ENCODE data around the gene GGTA1.

GGTA1 gene

DNA sequence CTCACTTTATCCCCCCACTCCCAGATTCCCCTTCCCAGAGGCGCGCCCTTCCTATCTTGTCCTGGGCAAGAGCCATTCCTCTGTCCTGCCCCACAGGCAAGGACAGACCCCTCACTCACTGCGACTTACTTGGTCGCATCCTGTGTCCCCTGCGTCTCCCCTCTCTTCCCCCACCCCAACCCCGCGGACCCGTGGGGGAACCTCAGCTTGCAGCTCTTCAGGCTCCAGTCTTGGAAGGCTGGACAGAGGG, 542 bp downstream of the GGTA1 start:
- no peak for DNase-seq (ENCODE audit: low read depth in 2 of 2)

DNA sequence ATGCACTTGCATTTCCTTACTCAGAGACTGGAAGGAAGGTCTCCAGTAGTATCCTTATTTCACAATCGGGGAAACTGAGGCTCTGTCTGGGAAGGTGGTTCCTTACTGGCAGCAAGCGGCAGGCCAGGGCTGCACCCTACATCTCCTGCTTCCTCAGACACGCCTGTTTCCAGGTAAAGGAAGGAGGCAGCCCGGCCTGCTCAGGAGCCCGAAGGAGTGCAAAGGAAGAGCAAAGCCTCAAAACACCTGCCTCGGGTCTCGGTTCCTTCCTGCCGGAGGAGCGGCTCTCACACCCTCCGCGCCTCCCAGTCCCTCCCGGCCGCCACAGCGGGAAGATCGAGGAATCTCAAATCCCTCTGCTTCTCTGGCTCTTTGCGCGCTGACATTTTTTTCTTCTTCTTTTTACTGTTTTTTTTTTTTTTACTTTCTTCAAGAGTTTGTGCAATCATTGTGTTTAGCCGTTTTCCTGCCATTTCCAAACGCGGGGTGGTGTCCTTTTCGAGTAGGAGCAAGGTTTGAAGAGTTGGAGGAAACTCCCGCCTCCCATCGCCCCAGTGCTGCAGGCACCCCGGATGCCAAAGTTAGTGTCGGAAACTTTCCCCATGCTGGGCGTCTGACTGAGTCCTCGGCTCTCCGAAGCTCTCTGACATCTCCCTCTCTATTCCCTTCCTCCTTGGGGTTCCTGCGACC, 1.0 kb downstream of the GGTA1 start:
- no peak for DNase-seq (ENCODE audit: low read depth in 2 of 2)

DNA sequence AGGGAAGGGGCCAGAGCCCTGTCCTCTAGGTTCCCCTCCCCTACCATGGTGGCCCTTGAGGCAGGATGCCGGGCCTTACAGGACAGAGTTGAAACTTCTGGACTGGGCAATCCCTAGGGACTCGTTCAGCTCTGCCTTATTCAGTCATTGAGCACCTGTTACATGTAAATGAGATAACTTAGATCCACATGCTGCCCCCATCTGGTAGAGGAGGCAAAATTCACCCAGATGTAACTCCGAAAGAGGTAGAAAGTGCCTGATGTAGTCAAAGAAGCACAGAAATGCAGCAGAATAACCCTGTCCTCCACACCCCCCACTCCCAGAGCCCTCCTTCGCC, 1.5 kb downstream of the GGTA1 start:
- peak in 1 of 2 donors; percentile 17 for DNase-seq (ENCODE audit: low read depth in 2 of 2)

DNA sequence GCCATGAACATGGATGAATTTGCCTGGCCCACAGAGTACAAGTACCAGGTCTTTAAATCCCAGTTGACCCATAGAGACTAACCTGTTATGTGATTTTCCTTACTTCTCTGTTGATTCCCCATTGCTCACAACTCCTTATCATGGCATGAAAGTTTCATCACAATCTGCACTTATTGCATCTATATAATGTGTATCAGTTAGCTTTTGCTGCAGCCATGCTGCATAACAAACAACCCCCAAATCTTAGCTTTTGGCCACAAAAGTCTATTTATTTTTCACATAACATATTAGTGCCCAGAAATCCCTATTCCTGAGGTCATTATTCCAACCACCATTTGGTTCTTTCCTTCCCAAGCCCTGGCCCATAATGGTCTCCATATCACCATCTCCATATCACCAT, 3.7 kb downstream of the GGTA1 start:
- DNase-seq (ENCODE audit: low read depth in 2 of 2): no peak

DNA sequence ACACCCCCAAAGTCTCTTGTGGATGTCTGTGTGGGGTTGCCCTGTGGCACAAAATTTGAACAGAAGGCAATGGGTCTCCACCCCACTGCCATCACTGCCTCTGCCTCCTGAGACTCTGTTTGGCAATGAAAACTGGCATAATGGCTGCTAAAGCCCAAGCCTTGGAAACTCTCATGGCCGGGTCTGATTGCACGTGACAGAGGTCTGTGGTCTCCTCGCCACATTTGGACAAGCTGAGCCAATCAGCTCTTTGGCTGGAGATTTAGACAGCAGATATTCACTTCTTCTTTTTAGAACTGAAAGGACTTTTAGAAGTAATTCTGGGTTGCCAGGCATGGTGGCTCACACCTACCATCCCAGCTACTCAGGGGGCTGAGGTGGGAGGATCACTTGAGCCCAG, 5.5 kb downstream of the GGTA1 start:
- no peak for DNase-seq (ENCODE audit: low read depth in 2 of 2)

DNA sequence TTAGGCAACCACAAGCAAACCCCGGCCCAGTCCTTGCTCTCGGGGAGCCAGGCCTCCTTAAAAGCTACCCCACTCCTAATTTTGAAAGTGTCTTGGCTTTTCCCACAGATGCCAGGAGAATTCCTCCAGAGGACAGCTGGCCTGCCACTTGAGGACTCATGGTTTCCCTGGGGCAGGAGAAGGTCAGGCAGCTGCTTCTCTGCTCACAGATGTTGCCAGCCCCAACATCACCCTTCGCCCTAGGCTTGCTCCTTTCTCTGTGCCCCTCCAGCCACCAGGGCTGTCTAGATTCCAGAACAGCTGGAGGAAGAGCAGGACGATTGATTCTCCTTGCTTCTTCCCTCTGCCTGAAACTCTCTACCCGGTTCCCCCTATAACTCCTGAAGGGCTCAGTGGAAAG, 8.5 kb downstream of the GGTA1 start:
- DNase-seq (ENCODE audit: low read depth in 2 of 2): no peak

DNA sequence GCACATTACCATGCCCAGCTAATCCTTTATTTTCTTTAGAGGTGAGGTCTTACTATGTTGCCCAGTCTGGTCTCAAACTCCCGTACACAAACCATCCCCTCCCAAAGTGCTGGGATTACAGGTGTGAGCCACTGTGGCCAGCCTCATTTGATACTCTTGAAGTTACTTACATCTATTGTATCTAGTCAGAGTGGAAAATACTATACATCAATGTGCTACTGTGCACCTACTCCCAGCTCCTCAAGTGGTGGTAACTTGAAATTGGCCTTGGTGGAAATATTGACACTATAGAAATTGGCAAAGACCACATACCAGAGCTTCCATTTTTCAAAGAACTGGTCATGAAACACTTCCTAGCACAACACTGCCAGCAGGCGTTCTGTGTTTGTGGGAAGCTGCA, 10.3 kb downstream of the GGTA1 start:
- DNase-seq (ENCODE audit: low read depth in 2 of 2): no peak

DNA sequence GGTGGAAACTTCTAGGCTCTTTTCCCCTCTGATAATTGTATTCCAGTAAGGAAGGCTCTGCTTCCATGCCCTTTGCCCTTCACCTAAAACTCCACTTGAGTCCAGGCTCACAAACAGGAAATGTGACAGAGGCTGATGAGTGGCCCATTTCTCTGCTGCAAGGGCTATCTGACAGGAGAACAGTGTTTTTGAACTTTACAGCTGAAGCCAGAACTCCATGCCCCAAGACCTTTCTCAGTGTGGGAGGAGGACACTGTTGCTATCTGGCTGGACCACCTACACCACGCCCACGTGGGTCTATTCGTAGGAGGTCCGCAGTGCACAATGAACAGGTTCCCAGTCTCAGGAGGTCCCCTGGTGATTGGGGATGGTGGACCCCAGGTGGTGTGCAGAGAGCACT, 13.6 kb downstream of the GGTA1 start:
- DNase-seq (ENCODE audit: low read depth in 2 of 2): no peak

DNA sequence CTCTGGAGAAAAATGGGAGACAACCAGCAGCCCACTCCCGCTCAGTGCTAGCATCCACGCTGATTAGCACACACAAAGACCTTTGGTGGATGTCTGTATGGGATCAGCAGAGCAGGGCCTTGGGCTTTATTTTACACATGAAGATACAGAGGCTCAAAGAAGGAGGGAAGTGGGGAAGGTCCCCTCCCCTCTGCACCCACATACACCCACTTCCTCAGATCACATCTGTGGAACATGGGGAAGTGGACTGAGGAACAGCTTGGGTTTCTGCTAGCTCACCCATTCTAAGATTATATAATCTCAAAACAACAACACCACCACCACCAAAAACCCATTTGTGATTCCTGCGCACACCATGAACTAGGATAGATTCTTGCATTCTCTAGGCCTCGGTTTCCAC, 14.0 kb downstream of the GGTA1 start:
- DNase-seq (ENCODE audit: low read depth in 2 of 2): no peak

DNA sequence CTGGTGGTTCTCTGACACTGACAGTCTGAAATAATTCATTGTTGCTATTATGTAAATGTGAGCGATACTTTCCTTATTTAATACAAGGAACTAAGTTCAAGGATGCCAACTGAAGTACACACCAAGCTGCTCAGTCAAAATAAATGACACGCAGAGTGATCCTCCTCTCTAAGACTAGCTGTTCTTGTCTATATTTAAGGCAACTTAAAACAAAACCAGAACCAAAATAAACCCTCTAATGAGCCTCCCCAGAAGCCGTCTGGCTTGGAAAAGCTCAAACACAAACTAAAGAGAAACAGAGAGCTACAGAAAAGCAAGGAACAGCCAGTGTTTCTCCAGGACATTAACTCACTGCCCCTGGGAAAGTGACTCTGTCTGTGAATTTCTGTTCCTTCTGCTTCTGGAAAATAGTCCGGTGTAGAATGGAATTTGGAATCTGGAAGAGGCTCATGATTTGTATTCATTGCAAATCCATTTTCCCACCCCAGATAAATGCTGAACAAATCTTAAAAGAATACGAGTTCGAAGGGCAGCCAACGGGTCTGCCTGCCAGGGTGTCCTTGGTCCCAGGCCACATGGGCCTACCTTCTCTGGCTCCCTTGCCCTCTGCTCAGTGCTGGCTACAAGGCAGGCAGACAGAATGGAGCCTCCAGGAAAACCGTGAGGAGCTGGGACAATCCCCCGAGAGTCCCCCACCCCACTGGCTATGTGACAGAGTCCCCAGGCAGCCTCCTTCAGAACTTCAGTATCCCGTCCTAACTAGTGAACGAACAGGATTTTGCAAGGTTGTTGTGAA, 14.8 kb downstream of the GGTA1 start:
- DNase-seq (ENCODE audit: low read depth in 2 of 2): no peak

DNA sequence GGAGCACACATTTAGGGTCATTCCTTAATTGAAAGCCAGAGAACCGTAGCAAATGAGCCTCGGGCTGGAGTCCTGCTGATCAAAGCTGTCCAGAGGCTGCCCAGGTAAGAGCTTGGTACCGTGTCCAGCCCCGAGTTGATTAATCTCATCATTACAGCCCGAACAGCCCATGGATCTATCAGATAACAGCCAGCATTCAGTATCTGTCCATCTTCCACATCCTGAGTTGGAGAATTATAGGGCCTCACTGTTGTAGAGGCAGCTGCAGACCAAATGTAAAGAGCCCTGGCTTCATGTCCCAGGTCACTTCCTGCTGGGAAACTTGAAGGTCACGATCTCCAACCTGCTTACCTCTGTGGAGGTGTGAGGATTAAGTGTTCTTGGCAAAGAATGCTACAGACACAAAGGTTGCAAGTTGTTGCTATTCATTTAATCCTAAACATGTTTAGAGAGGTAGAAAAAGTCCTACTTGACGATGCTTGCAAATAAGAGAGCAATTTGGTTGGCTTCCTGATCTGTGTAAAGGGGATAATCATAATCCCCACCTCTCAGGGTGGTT, 16.1 kb downstream of the GGTA1 start:
- DNase-seq (ENCODE audit: low read depth in 2 of 2): no peak

DNA sequence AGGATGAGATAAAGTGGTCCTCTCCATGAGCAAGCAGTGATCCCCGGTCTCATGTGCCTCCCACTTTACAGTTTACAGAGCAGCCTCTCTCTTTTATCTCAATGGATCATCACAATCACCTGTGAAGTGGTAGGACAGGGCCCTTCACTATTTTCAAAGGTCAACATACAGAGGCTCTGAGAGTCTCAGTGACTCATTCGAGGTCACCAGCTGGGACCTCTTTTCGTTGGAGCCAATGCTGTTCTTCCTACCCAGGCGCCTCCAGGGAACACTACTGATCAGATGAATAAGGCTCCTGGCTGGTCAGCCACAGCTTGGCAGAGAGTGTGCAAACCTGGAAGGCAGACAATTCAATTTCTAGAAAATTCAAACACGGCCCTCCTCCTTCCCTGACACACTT, 16.6 kb downstream of the GGTA1 start:
- DNase-seq (ENCODE audit: low read depth in 2 of 2): no peak

DNA sequence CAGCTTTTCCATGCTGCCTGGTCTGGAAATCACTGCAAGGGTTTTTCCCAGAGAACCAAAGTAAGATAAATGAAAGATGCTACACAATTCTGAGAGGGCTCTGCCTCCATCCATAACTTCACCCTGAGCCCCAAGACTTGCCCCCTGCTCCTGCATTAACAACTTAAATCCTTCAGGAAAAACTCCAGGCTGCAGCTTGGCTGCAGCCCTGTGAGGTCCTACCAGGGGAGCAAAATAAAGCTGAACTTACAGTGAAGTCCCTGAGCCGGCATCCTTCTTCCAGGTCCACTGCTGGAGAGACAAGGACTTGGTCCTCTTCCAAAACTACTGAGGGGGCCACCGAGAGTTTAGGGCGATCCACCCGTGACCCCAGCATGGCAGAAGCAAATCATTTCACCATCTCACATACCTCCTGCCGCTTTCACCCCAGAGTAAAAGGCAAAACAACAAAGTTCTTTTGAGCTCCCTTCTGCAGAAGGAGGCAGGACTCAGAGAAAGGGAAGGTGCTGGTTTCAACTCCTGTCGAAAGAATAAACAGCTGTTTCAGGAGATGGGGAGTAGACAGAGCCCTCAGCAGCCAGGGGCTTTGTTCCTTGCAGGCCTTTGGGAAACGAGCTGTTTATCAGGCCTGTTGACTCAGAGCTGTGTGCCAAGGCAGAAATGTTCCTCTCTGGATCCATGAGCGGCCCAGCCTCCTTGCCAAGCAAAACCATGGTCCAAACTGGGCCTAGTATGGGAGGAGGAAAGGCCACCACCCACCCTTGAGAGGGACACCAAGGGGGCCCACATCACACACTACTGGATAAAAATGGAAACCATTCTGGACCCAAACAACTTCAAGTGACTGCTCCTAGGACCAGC, 20.6 kb downstream of the GGTA1 start:
- no peak for DNase-seq (ENCODE audit: low read depth in 2 of 2)

DNA sequence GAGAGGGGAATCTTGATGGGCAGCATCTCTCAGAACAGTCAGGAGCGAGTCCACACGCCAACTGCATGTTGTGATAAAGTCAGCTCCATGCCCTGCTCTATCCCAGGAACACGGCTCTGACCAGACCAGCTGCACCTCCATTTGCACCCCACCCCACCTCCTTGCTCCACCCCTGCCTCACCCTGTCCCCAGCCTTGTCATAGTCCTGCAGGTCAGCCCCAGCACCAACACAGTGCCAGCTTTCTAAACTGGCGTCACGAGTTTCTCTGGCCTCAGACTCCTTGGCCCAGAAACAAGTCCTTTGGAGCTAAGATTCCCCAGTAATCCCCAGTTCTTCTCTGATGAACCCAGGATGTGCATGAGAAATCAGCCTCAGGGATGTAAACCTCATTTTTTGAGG, 23.5 kb downstream of the GGTA1 start:
- DNase-seq (ENCODE audit: low read depth in 2 of 2): no peak

DNA sequence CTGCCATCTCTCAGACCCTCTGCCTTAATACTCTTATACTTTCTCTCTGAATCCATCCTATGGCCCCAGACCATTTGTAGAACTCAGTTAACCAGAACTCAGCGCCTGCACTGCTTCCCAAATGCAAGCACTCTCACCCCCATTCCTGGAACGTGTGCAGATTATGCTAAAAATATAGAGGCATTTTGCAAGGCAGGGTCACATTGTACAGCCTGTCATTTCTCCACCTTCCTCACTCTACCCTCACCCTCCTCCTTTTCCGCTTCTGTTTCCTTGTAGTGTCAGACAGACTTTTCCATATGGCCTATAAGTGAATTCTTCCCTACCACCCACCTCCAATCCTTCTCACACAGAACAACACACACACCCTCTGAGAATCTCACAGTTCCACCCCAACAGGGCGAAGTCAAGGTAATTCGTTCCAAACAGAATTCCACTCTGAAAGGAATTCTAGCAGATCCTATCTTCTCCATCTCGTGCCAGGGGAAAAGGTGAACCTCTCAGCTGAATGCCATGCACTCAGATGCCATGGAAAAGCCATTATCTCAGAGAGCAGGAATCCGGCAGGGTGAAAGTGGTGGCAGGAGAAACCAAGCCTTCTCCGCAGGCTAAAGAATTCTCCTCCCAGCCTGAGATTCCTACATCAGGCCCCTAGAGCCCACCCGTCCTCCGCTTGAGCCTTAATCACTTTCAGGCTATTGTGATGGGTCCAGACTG, 25.3 kb downstream of the GGTA1 start:
- no peak for DNase-seq (ENCODE audit: low read depth in 2 of 2)

DNA sequence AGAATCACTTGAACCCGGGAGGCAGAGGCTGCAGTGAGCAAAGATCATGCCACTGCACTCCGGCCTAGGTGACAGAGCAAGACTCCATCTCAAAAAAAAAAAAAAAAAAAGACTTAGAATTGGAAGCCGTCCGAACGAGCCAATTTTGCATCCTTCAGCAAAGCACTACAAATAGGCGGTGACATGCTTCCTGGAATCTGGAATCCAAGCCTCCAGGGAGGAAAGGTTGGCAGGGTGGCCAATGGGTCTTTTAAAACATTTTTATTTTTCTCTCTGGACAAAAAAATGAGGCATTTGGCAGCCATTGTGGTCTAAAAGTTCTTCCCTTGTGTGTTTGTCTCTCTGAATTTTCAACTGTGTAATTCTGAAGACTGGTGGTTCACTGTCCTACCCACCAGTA, 26.4 kb downstream of the GGTA1 start:
- DNase-seq (ENCODE audit: low read depth in 2 of 2): no peak

DNA sequence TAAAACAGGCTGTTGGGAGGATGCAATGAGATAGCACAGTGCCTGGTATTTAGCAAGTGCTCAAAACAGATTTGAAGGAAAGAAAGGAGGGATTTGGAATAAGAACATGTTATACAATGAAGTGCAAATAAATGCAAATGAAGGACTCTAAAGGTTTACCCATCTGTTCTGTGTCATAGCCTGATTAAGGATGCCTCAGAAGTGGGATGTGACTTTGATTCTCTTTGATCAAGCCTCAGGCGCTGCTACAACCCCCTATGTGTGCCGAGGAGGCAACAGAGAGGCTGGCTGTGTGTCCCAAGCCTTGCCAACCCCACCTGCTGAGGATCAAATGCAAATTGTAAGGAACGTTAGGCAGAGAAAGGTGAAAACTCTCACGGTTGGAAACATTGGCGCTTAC, 27.2 kb downstream of the GGTA1 start:
- no peak for DNase-seq (ENCODE audit: low read depth in 2 of 2)

DNA sequence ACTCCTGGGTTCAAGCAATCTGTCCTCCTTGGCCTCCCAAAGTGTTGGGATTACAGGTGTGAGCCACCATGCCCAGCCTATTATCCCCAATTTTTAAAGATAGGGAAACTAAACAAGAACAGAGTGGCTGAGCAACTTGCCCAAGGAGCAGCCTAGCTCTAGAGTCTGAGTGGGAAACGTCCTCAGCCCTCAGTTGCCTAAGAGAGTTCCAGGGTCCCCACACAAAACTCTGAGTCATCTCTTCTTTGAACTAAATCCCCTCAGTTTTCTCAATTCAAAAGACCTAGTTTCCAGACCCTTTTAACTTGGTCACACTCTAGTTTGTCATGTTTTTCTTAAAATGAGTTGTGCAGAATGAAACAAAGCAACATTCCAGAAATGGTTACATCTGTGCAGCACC, 33.5 kb downstream of the GGTA1 start:
- no peak for DNase-seq (ENCODE audit: low read depth in 2 of 2)

DNA sequence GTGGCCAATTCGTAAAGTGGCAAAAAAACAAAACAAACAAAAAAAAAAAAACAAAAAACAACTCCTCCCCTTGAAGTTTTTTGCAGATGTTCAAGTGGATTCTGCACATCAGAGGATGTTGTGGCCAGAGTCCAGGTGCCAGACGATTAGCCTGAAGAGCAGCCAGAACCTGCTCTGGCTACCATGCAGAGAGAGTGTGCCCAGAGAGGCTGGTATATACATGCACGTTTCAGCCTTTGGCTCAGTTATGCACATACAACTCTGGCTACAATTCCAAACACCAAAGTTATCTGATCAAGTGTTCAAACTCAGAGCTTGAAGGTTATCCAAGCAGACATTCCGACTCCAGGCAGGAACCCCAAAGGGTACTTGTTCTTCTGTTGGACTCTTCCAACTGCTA, 34.7 kb downstream of the GGTA1 start:
- no peak for DNase-seq (ENCODE audit: low read depth in 2 of 2)

DNA sequence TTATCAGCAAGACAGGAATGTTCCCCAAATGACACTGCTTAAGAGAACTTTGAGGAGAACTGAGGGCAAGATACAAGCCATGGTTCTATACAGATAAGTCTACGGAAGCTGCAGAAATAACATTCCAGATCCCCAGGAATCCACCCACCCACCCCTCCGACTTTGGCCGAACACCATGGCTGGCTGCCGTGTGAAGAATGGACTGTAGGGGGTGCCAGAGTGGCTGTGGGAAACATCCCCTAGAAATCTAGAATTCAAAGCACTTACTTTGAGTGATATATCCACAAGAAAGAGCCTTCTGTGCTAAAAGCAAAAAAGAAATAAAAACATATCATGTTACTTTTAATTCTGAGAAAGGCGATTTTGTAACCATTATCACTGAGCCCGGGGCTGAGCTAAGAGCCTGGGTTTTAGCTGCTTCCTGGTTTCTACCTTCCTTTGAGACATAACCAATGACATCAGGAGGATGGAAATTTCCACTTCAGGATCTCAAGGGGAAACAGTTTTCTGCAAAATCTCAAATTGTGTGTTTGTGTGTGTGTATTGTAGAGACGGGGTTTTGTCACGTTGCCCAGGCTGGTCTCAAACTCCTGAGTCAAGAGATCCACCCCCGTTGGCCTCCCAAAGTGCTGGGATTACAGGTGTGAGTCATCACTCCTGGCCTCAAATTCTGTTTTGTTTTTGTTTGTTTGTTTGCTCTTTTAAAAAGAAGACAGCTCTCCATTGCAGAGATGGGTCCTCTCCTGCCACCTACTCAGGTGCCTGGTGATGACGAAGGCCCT, 36.4 kb downstream of the GGTA1 start:
- peak in 1 of 2 donors; percentile 15 for DNase-seq (ENCODE audit: low read depth in 2 of 2)

DNA sequence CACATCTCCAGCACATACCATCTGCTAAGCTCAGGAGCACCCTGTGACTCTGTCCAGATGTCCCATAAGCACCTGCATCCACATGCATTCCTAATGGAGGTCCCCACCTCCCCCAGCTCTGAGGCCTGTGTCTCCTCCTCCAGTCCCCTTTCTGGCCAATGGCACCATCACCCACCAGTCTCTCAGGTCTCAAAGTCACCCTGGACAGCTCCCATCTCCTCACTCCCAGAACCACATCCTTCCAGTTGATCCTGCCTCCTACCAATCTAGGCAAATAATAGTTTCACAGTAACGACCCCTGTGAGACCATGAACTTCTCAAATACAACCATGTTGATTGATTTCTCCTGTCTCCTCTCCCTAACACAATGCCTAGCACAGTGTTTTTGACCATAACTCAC, 40.1 kb downstream of the GGTA1 start:
- DNase-seq (ENCODE audit: low read depth in 2 of 2): no peak
